Panc1 (cell line): ENCODE data around the gene IFT122.

Experiments
- POLR2AphosphoS5 ChIP-seq: IDR thresholded peaks from 2 replicates; pipeline ENCODE4 v1.6.1; 2012; ENCODE audit warnings: mild to moderate bottlenecking, low read depth, low read length, moderate library complexity
- SIN3A ChIP-seq: IDR thresholded peaks from 2 replicates; pipeline ENCODE4 v1.6.1; 2012; ENCODE audit warnings: low read depth, mild to moderate bottlenecking, low read length, moderate library complexity, borderline replicate concordance; ENCODE audit not compliant: insufficient read depth
- TCF7L2 ChIP-seq: IDR thresholded peaks from 2 replicates; pipeline ENCODE4 v1.6.1; 2011; ENCODE audit warnings: mild to moderate bottlenecking, low read depth, low read length, inconsistent platforms
- TF ChIP-seq, protein P1 (sequence below): fragments of 450-650 bp; IDR thresholded peaks from 2 replicates; pipeline ENCODE4 v1.5.1; 2017; ENCODE audit warnings: mild to moderate bottlenecking

DNA sequence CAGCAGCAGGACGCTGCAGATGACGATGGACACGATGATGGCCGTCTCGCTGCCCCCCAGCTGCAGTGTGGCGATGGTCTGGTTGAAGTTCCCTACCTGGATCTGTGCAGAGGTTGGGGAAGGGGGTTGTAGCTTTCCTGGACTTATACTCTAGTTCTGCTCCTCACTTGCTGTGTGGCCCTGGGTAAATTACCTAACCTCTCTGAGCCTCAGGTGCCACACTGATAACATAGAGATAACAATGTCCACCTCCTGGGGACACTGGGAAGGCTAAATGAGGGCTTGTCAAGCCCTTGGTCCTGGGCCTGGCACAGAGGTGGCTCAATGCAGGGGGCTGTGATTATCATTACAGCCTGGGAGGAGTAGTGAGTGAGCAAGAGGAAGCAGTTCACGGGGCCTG lies 129.8 kb downstream of the IFT122 start:
- TF ChIP-seq, protein P1, sequence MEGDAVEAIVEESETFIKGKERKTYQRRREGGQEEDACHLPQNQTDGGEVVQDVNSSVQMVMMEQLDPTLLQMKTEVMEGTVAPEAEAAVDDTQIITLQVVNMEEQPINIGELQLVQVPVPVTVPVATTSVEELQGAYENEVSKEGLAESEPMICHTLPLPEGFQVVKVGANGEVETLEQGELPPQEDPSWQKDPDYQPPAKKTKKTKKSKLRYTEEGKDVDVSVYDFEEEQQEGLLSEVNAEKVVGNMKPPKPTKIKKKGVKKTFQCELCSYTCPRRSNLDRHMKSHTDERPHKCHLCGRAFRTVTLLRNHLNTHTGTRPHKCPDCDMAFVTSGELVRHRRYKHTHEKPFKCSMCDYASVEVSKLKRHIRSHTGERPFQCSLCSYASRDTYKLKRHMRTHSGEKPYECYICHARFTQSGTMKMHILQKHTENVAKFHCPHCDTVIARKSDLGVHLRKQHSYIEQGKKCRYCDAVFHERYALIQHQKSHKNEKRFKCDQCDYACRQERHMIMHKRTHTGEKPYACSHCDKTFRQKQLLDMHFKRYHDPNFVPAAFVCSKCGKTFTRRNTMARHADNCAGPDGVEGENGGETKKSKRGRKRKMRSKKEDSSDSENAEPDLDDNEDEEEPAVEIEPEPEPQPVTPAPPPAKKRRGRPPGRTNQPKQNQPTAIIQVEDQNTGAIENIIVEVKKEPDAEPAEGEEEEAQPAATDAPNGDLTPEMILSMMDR, result no peak
- TF ChIP-seq POLR2AphosphoS5 (no peak), TCF7L2 (no peak), SIN3A (no peak)
